Astrocyte (in vitro differentiated cells and primary cell): ENCODE data around the gene STK33. TPM values are rescaled to one million over a fixed set of nuclear protein-coding genes. Genes with fewer than 3 reads are reported as not detected.

ENCODE experiments used
- DNase-seq: peaks from one replicate; pipeline ENCODE4 v3.0.0-alpha.2; 2010; ENCODE audit warnings: low read depth
- FAIRE-seq: peaks from 2 replicates; lab custom pipeline; 2011; peaks lifted over from hg19 to GRCh38; lab: Jason Lieb, UNC
- H2AFZ ChIP-seq: 2 replicates; pipeline ENCODE4 v1.6.0; 2012; ENCODE audit warnings: low read depth, low read length, inconsistent platforms
- H3K27ac ChIP-seq: 2 replicates; pipeline ENCODE4 v1.5.1; 2011; ENCODE audit warnings: low read depth, low read length, inconsistent platforms
- H3K27me3 ChIP-seq: 2 replicates; pipeline ENCODE4 v1.6.0; 2011; ENCODE audit warnings: low read length, inconsistent platforms; ENCODE audit not compliant: insufficient read depth
- H3K36me3 ChIP-seq: 2 replicates; pipeline ENCODE4 v1.5.1; 2011; ENCODE audit warnings: low read length, inconsistent platforms; ENCODE audit not compliant: insufficient read depth
- H3K4me1 ChIP-seq: 2 replicates; pipeline ENCODE4 v1.5.1; 2011; ENCODE audit warnings: low read length, inconsistent platforms; ENCODE audit not compliant: insufficient read depth
- H3K4me2 ChIP-seq: 2 replicates; pipeline ENCODE4 v1.6.0; 2012; ENCODE audit warnings: low read length, inconsistent platforms
- H3K4me3 ChIP-seq: 2 replicates; pipeline ENCODE4 v1.5.1; 2011; ENCODE audit warnings: low read depth, mild to moderate bottlenecking, low read length, inconsistent platforms; ENCODE audit not compliant: insufficient read depth
- H3K79me2 ChIP-seq: 2 replicates; pipeline ENCODE4 v1.6.0; 2012; ENCODE audit warnings: mild to moderate bottlenecking, low read length, inconsistent platforms; ENCODE audit not compliant: insufficient read depth
- H3K9ac ChIP-seq: 2 replicates; pipeline ENCODE4 v1.6.0; 2012; ENCODE audit warnings: mild to moderate bottlenecking, low read length, inconsistent platforms
- H3K9me3 ChIP-seq: 2 replicates; pipeline ENCODE4 v1.5.1; 2012; ENCODE audit warnings: low read depth, mild to moderate bottlenecking, low read length, inconsistent platforms; ENCODE audit not compliant: insufficient read depth
- H4K20me1 ChIP-seq: 2 replicates; pipeline ENCODE4 v1.6.0; 2012; ENCODE audit warnings: low read length, inconsistent platforms; ENCODE audit not compliant: insufficient read depth
- H3K27ac Mint-ChIP-seq: one replicate; pipeline ENCODE4 v1.8.0; 2021; ENCODE audit warnings: mild to moderate bottlenecking, mixed read lengths; ENCODE audit not compliant: unreplicated experiment
- H3K27me3 Mint-ChIP-seq: one replicate; pipeline ENCODE4 v1.8.0; 2021; ENCODE audit warnings: low read depth, mixed read lengths; ENCODE audit not compliant: unreplicated experiment
- H3K36me3 Mint-ChIP-seq: one replicate; pipeline ENCODE4 v1.8.0; 2021; ENCODE audit warnings: low read depth, mixed read lengths; ENCODE audit not compliant: unreplicated experiment
- H3K4me1 Mint-ChIP-seq: one replicate; pipeline ENCODE4 v1.8.0; 2021; ENCODE audit warnings: low read depth, mixed read lengths; ENCODE audit not compliant: unreplicated experiment
- H3K4me3 Mint-ChIP-seq: one replicate; pipeline ENCODE4 v1.8.0; 2021; ENCODE audit warnings: mild to moderate bottlenecking, moderate library complexity, mixed read lengths; ENCODE audit not compliant: unreplicated experiment
- H3K9me3 Mint-ChIP-seq: one replicate; pipeline ENCODE4 v1.8.0; 2021; ENCODE audit warnings: mild to moderate bottlenecking, mixed read lengths; ENCODE audit not compliant: unreplicated experiment
- EZH2 ChIP-seq: IDR thresholded peaks from 2 replicates; pipeline ENCODE4 v1.6.1; 2012; ENCODE audit warnings: mild to moderate bottlenecking, low read length, inconsistent platforms; ENCODE audit not compliant: insufficient read depth
- total RNA-seq: library from RNA; stranded (reverse); gene quantifications from 2 replicates; pipeline ENCODE4 v1.2.1, GENCODE V29; 2021
- TF ChIP-seq, protein P1 (sequence below): IDR thresholded peaks from 2 replicates; pipeline ENCODE4 v1.5.1; 2011; ENCODE audit warnings: low read depth, mild to moderate bottlenecking, inconsistent platforms, low read length, moderate library complexity; ENCODE audit not compliant: insufficient read depth

The STK33 gene
- total RNA-seq, 1 donor from 2014 or later, result 7.5 TPM

DNA sequence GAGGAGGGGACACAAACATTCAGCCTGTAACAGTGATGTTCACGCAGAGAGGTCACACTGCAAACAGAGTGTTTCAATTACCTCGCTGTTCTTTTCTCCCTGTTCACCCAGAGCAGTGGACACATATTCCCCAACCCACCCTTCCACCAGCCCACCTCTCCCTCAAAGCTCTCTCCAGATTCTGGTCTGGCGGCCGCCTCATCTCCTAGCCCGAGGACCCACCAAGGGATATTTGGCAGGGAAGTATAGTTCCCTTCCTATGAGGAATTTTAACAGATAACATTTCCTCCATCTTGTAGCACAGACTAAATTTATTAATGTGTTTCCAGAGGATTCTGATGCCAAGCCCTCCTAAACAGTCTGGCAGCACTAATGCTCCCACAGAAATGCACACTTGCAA is 219.3 kb downstream of the STK33 start:
- no peaks in the 10 kb centered on the region for H4K20me1 ChIP-seq
- no peak for TF ChIP-seq EZH2
- TF ChIP-seq, protein P1, sequence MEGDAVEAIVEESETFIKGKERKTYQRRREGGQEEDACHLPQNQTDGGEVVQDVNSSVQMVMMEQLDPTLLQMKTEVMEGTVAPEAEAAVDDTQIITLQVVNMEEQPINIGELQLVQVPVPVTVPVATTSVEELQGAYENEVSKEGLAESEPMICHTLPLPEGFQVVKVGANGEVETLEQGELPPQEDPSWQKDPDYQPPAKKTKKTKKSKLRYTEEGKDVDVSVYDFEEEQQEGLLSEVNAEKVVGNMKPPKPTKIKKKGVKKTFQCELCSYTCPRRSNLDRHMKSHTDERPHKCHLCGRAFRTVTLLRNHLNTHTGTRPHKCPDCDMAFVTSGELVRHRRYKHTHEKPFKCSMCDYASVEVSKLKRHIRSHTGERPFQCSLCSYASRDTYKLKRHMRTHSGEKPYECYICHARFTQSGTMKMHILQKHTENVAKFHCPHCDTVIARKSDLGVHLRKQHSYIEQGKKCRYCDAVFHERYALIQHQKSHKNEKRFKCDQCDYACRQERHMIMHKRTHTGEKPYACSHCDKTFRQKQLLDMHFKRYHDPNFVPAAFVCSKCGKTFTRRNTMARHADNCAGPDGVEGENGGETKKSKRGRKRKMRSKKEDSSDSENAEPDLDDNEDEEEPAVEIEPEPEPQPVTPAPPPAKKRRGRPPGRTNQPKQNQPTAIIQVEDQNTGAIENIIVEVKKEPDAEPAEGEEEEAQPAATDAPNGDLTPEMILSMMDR, result no peak
- no peak overlapping the region for H3K4me3 ChIP-seq
- no peaks in the 10 kb centered on the region for H3K27me3 ChIP-seq
- H3K4me2 ChIP-seq, result no peak overlapping the region
- H3K9me3 ChIP-seq, result no peaks in the 10 kb centered on the region
- peaks cover 12% of the 10 kb centered on the region for H3K4me1 Mint-ChIP-seq
- no peak overlapping the region for H2AFZ ChIP-seq
- no peak overlapping the region for H3K4me3 Mint-ChIP-seq
- H3K9me3 Mint-ChIP-seq, result peaks cover 9% of the 10 kb centered on the region
- peaks cover 8% of the 10 kb centered on the region for H3K27me3 Mint-ChIP-seq
- no peak overlapping the region for H3K27ac Mint-ChIP-seq
- no peaks in the 10 kb centered on the region for H3K36me3 Mint-ChIP-seq
- no peak overlapping the region for H3K27ac ChIP-seq
- no peaks in the 10 kb centered on the region for H3K4me1 ChIP-seq
- FAIRE-seq (no peak), DNase-seq (no peak)
- no peak overlapping the region for H3K9ac ChIP-seq
- H3K36me3 ChIP-seq, result no peaks in the 10 kb centered on the region
- H3K79me2 ChIP-seq, result no peaks in the 10 kb centered on the region

DNA sequence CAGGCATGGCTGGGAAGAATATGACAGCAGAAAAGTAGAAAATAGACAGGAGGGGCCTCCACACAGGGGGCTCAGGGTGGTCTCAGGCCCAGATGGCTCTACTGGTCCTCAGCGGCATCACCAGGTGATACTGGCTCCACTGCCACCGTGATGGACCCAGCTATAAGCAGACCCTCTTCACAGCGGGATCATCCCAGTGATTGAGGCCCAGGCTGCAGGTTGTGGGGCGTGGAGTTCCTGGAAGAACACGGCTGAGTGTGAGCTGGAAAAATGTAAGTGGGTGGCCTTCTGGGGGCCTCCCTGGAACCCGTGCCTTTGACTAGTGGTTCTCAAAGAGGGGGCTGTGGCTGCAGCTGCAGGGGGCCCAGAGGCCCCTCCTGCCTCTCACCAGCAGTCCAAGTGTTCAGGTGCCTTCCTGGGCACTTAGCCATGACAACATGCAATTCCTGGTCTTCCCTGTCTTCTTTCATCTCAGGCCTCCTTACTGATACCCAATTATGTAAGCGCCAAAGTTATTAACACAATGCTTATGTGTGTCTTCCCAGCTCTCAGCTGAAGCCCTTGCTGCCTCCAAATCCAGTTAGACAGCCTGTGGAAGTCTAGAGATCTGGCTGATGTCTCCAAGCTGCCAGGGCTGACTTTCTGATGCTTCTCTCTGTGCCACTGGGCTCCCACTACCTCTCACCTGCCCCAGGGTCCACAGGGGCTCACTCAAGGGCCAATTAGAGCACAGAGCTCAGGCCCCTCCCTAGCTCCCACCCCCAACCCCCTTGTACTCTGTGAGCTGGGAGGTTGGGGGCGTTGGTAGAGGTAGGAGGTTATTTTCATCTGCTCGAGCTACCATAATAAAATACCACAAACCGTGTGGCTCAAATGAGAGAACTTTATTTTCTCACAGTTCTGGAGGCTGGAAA is 220.3 kb downstream of the STK33 start:
- DNase-seq (no peak), FAIRE-seq (no peak)
- H3K27ac ChIP-seq, result no peak overlapping the region
- no peak overlapping the region for H3K4me2 ChIP-seq
- H3K36me3 ChIP-seq, result no peaks in the 10 kb centered on the region
- no peaks in the 10 kb centered on the region for H3K36me3 Mint-ChIP-seq
- no peak overlapping the region for H3K4me3 ChIP-seq
- no peaks in the 10 kb centered on the region for H3K9me3 ChIP-seq
- H2AFZ ChIP-seq, result no peak overlapping the region
- no peaks in the 10 kb centered on the region for H3K27me3 ChIP-seq
- H3K9me3 Mint-ChIP-seq, result peaks cover 7% of the 10 kb centered on the region
- H3K79me2 ChIP-seq, result no peaks in the 10 kb centered on the region
- H3K4me1 ChIP-seq, result no peaks in the 10 kb centered on the region
- no peak overlapping the region for H3K4me3 Mint-ChIP-seq
- no peaks in the 10 kb centered on the region for H4K20me1 ChIP-seq
- H3K4me1 Mint-ChIP-seq, result peaks cover 12% of the 10 kb centered on the region
- H3K27me3 Mint-ChIP-seq, result peaks cover 13% of the 10 kb centered on the region
- no peak overlapping the region for H3K27ac Mint-ChIP-seq
- H3K9ac ChIP-seq, result no peak overlapping the region
- TF ChIP-seq, protein P1, result no peak
- no peak for TF ChIP-seq EZH2
